Cardiac atrium fibroblast (primary cell): Measurements from ENCODE around the gene ANKIB1. TPM values are rescaled to one million over a fixed set of nuclear protein-coding genes. Genes with fewer than 3 reads are reported as not detected.

Source experiments
- total RNA-seq: library from RNA; depleted of rRNA; stranded (reverse); fragments of >200 nt; gene quantifications from 2 replicates; pipeline ENCODE4 v1.2.3, GENCODE V29; 2015

Gene ANKIB1
- total RNA-seq, result 16.2 and 29.3 TPM in 2 replicates

GRCh38 chr7:92245487-92246359 lies at the start of gene ANKIB1, which contains the start of gene KRIT1:
Gene ANKIB1 (plus strand): TSS chr7:92245974. CDS start chr7:92294979, 49,005 bp downstream.
Gene KRIT1 (minus strand): TSS chr7:92245914. CDS start chr7:92242135, 3,779 bp downstream.

GRCh38 chr7:92447345-92448204 lies 201.8 kb downstream of the ANKIB1 start, which contains the start of gene GATAD1:
Gene GATAD1 (plus strand): TSS chr7:92447482. CDS start chr7:92447730, 248 bp downstream.

Other genes with a start within 250 kb of the ANKIB1 start
- 116 and 171 TPM in 2 replicates for gene CYP51A1, start 111.5 kb upstream of the ANKIB1 start, total RNA-seq
- not detected in 2 replicates for gene LRRD1, start 66.8 kb upstream of the ANKIB1 start, total RNA-seq
- gene KRIT1, start 60 bp upstream of the ANKIB1 start, total RNA-seq, result 26.1 and 36.5 TPM in 2 replicates
- 13.5 and 19.8 TPM in 2 replicates for gene GATAD1, start 201.5 kb downstream of the ANKIB1 start, total RNA-seq
- gene ERVW-1, start 232.0 kb downstream of the ANKIB1 start, total RNA-seq, result not detected in 2 replicates